ENCODE results near the gene SPCS1. TPM values are rescaled to one million over a fixed set of nuclear protein-coding genes. Genes with fewer than 3 reads are reported as not detected.

SPCS1 gene
- total and polyA plus RNA-seq, 9 of the 15 experiments (the other 6 are each of a cell fraction or from before 2014, with no cell fraction given), result 73.9 to 567 (median 127) TPM

DNA sequence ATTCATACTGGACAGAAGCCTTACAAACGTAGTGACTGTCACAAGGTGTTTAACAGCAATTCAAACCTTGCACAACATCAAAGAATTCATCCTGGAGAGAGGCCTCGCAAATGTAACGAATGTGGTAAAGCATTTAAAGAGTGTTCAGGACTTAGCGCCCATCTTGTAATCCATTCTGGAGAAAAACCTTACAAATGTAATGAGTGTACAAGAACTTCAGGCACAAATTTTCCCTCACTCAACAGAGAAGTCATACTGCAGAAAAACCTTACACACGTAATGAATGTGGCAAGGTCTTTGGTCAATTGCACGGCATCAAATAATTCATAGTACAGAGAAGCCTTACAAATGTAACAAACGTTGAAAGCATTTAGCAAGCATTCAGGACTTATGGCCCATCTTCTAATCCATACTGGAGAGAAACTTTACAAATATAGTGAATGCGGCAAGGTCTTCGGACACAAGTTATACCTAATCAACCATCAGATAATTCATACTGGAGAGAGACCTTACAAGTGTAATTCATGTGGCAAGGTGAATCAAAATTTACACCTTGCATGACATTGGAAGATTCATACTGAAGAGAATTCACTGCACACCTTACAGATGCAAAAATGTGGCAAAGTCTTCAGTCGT lies 27.5 kb downstream of the SPCS1 start:
- DNase-seq (ENCODE audit: extremely low read depth in 1 of 4, low spot score in 3 of 4), result no peak
- ChIA-PET POLR2A (no interaction called here), CTCF (ENCODE audit: low intra/inter-chr PET ratio) (no interaction called here)
- FAIRE-seq, result no peak
- Histone ChIP-seq H3K79me2 (ENCODE audit: control insufficient read depth, insufficient read depth, low read length) (no peaks in the 10 kb centered on the region), H3K4me3 (no peak overlapping the region), H4K20me1 (replicated peaks; ENCODE audit: control insufficient read depth, insufficient read depth, low read length) (no peaks in the 10 kb centered on the region), H3K36me3 (ENCODE audit: control insufficient read depth, insufficient read depth, low read length) (peaks cover 36% of the 10 kb centered on the region; the same call in 2 of the 3 replicates), H3K9ac (ENCODE audit: insufficient read depth in 1 of 2, low read depth in 2 of 2, low read length in 2 of 2) (no peak overlapping the region), H2AFZ (ENCODE audit: low read depth, low read length) (no peak overlapping the region), H3K4me2 (ENCODE audit: insufficient read depth, low read length) (no peak overlapping the region), H3K4me1 (replicated peaks in 1 of 2; ENCODE audit: control insufficient read depth in 2 of 2, insufficient read depth in 2 of 2, low read length in 2 of 2) (no peaks in the 10 kb centered on the region), H3K9me1 (ENCODE audit: control insufficient read depth, insufficient read depth, low read length) (no peaks in the 10 kb centered on the region), H3K27me3 (ENCODE audit: control insufficient read depth in 2 of 2, insufficient read depth in 2 of 2, low read length in 2 of 2) (no peaks in the 10 kb centered on the region), H3K27ac (ENCODE audit: extremely low read depth, low read depth, low read length) (no peak overlapping the region), H3K9me3 (replicated peaks; ENCODE audit: control insufficient read depth, insufficient read depth, low read depth, low read length) (no peaks in the 10 kb centered on the region; the same call in 1 of the 2 replicates)
- intact Hi-C loops (cut with micrococcal nuclease), result no loop called here
- 91% methylated on average over 10 of the region's 10 CpGs for WGBS (ENCODE audit: insufficient coverage, low coverage, missing lambda C conversion rate)
- in situ Hi-C loops (cut with MboI), result no loop called here
- BruUV-seq (replicated peaks), result no TSS peak
- TF ChIP-seq WHSC1 (IDR thresholded peaks at IDR 0.05; ENCODE audit: low read length), result no peak
- peak; percentile 85 for TF ChIP-seq ZNF274 (IDR thresholded peaks at IDR 0.05; ENCODE audit: borderline replicate concordance, low read depth, low read length)
- no peak for ATAC-seq

GRCh38 chr3:52739730-52740129 lies 33.8 kb downstream of the SPCS1 start:
- POLR2A ChIA-PET, result no interaction called here

More at GRCh38 chr3:52739730-52740129, 33.8 kb downstream of the SPCS1 start:
- in situ Hi-C loops (cut with MboI) (no loop called here), intact Hi-C loops (cut with micrococcal nuclease) (loop anchor here (5.0 to 10.0 kb wide), 2 partner anchors 93 to 335 kb away; partner anchors contain the start of gene ITIH4)
- DNase-seq (ENCODE audit: extremely low read depth in 1 of 4, low spot score in 3 of 4), result no peak
- FAIRE-seq, result no peak
- no peaks in the 10 kb centered on the region for H3K9me1 ChIP-seq (ENCODE audit: control insufficient read depth, insufficient read depth, low read length)
- H3K9me3 ChIP-seq (replicated peaks; ENCODE audit: control insufficient read depth, insufficient read depth, low read depth, low read length), result no peaks in the 10 kb centered on the region
- TF ChIP-seq CAMTA2 (CRISPR knock-in tag; conservative IDR thresholded peaks at IDR 0.05) (no peak), MTA3 (IDR thresholded peaks at IDR 0.05; ENCODE audit: borderline replicate concordance) (no peak), ZNF239 (CRISPR knock-in tag; IDR thresholded peaks at IDR 0.05) (no peak), U2AF1 (optimal IDR thresholded peaks at IDR 0.05; ENCODE audit: low read depth, low read length) (no peak), EP300 (IDR thresholded peaks at IDR 0.05; ENCODE audit: low read length) (no peak)
- H3K9ac ChIP-seq (ENCODE audit: insufficient read depth in 1 of 2, low read depth in 2 of 2, low read length in 2 of 2), result no peak overlapping the region
- H3K4me2 ChIP-seq (ENCODE audit: insufficient read depth, low read length), result no peak overlapping the region
- H3K79me2 ChIP-seq (ENCODE audit: control insufficient read depth, insufficient read depth, low read length), result no peaks in the 10 kb centered on the region
- no peak overlapping the region for H3K27ac ChIP-seq (ENCODE audit: extremely low read depth, low read depth, low read length)
- CTCF ChIA-PET (ENCODE audit: low intra/inter-chr PET ratio), result no interaction called here
- H2AFZ ChIP-seq (ENCODE audit: low read depth, low read length), result no peak overlapping the region
- no peaks in the 10 kb centered on the region for H3K4me1 ChIP-seq (replicated peaks in 1 of 2; ENCODE audit: control insufficient read depth in 2 of 2, insufficient read depth in 2 of 2, low read length in 2 of 2)
- 50% methylated on average over 1 of the region's 1 CpG for WGBS (ENCODE audit: insufficient coverage, low coverage, missing lambda C conversion rate)
- no peak for ATAC-seq
- H3K4me3 ChIP-seq, result no peak overlapping the region
- no TSS peak for BruUV-seq (replicated peaks)
- peaks cover 54% of the 10 kb centered on the region for H3K36me3 ChIP-seq (ENCODE audit: control insufficient read depth, insufficient read depth, low read length)
- no peaks in the 10 kb centered on the region for H4K20me1 ChIP-seq (replicated peaks; ENCODE audit: control insufficient read depth, insufficient read depth, low read length)
- no peaks in the 10 kb centered on the region for H3K27me3 ChIP-seq (ENCODE audit: control insufficient read depth in 2 of 2, insufficient read depth in 2 of 2, low read length in 2 of 2)

All from K562 (cell line).